ENCODE measurements around the gene BEGAIN.

BEGAIN gene

GRCh38 chr14:100581228-100582145, 5.7 kb downstream of the BEGAIN start:
- no peak for DNase-seq (ENCODE audit: low read depth)

GRCh38 chr14:100580316-100581227, 6.6 kb downstream of the BEGAIN start:
- no peak for DNase-seq (ENCODE audit: low read depth)

GRCh38 chr14:100578552-100578951, 8.7 kb downstream of the BEGAIN start:
- DNase-seq (ENCODE audit: low read depth), result no peak

GRCh38 chr14:100577986-100578431, 9.2 kb downstream of the BEGAIN start:
- DNase-seq (ENCODE audit: low read depth), result no peak

DNA sequence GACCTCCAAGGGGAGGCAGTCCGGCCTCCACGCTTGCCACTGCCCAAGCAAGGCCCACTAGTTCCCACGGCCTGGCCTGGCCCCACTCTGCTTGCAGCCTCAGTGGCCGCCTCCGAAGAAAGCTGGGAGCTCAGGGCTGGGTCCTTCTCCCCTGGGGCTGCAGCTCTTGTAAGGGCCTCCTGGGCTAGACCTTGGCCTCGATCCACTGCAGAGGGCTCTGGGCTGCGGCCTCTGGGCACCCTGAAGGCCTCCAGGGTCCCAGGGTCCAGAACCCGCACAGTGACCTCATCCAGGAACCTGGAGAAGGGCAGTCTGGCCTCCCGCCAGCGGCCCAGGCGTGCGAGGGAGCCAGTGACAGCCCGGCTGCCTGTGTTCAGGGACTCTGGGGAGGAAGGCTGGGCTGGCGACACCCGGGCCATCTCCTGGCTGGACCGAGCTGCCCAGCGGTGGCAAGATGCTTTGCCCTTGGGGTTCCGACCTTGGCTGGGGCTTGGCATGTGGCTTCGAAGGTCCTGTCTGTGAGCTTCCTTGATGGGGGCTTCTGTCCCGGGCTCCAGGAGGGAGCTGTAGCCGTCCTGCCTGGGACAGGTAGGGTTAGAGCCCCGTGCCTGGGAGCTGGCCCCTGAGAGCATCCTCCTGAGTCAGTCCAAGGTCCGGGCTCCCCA, 9.8 kb downstream of the BEGAIN start:
- DNase-seq (ENCODE audit: low read depth), result no peak

DNA sequence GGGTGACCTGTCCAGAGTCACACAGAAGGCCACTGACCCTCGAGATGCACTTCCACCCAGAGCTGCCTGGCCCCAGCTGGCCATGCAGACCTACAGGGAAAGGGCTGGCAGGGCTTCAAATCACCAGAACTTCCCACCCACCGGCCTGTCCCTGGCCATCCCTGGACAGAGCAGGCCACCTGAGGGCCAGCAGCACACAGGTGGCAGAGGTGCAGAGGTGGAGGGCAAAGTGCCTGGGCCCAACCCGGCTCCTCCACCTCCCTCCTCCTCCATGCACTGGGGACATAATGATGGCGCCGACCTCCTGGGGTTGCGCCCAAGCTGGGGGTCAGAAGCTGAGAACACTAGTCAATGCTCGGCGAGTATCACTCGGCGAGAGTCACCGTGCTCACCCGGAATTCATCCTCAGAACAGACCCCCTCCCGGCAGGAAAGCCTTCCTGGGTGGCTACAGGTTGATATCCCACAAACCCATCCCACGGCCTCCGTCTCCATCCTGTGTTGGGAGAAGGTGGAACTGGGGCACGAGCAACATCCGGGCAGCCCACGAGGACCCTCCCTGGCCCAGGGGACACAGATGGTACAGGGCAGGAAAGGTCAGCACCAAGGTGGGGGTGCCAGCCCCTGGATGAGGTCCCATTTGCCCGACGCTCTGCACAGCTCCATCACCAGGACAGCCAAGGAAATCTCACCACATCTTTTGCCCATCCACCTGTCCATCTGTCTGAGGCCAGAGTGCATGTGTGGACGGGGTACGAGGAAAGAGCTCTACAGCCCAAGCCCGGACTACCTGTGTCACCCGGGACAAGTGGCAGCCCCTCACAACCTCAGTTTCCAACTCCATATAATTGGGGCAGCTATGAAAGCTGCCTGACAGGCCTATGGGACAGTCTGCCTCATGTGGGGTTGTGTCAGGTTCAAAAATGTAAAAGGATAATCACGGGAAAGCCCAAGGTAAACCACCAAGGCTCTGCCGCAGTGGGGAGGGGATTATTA, 10.8 kb downstream of the BEGAIN start:
- no peak for DNase-seq (ENCODE audit: low read depth)

DNA sequence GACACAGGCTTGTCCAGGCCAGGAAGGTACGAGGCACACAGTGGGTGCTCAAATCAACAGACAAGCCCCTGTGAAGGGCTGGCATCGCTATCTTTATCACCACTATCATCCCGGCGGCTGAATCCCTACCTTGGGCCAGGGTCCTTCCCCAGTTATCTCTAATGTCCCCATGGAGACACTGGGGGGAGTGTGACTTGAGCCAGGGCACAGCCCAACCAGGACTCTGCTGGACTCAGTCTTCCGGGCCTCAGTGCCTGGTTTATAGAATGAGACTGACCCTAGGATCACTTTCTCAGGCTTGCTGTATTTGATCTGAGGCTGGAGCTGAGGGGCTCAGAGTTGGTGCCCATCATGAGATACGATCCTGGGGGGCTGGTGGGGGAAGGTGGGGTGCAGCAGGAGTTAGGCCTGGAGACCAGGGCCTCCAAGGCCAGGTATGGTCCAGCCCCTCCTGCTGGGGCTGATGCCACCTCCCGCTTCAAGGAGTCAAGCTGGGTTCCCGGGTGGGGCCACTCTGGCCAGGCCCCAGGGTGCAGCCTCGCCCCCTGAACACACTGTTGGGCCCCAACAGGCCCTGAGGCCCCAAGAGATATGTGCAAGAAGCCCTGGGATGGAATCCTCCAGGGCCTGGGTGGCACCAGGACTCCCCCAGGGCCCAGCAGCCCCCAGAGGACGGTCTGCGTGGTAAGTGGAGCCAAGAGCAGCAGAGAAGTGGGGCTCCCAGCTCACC, 11.8 kb downstream of the BEGAIN start:
- DNase-seq (ENCODE audit: low read depth), result no peak

DNA sequence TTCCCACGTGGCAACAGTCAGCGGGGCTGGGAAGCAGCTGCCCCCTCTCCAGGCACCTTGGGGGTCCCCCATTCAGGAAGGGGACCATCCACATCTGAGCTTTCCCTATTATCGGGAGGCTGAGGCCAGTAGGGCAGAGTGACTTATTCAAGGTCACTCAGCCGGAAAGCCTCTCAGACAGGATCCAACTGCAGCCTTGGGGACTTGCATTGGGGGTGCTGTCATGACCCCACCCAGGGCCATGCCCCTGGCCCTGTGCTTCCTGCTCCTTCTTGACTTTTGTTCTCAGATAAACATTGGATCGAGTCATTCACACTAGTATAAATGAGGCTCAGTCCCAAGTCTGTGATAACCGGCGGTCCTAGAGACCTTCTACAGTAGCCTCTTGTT, 12.6 kb downstream of the BEGAIN start:
- no peak for DNase-seq (ENCODE audit: low read depth)

DNA sequence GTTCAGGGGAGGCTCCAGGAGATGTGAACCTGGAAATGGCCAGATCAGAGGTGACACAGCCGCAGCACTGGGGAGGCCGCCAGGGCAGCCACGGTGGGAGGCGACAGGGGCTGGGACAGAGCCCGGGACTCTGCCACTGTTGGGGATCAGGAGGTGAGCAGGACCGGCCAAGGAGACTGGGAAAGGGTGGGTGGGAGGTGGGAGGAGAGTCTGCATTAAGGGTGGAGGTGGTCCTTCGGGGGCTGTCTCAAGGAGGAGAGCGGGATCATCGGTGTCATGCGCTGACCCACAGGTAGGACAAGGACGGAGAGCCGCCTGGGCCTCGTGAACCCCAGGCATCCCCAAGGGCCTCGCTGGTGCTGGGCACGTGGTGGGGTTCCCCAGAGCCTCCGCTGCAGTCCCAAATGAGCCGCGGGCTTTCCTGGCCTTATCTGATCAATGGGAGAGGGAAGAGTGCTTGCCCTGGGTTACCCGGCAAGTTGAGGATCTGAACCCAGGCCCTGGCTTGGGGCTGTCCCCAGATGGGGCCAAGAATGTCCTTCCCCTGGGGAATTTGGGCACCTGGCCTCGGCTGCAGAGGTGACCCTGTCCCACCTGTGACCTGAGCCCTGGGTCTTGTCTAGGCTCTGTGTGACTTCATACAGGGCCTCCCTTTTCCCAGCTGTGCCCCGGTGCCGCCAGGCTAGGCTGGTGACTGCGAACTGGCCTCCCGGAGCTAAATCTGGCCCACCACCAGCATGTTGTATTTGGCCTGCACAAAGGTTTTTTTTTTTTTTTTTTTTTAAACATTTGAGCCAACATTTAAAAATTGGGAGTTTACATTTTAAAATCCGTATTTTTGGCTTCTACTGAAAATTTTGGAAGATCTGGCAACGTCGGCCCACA, 13.2 kb downstream of the BEGAIN start:
- DNase-seq (ENCODE audit: low read depth), result no peak

- DNase-seq (ENCODE audit: low read depth), result no peak
Observed at GRCh38 chr14:100573002-100573756, 14.0 kb downstream of the BEGAIN start.

GRCh38 chr14:100572543-100572942, 14.7 kb downstream of the BEGAIN start:
- no peak for DNase-seq (ENCODE audit: low read depth)

GRCh38 chr14:100571837-100572236, 15.4 kb downstream of the BEGAIN start:
- DNase-seq (ENCODE audit: low read depth), result no peak

- no peak for DNase-seq (ENCODE audit: low read depth)
Observed at GRCh38 chr14:100570726-100571454, 16.3 kb downstream of the BEGAIN start.

DNA sequence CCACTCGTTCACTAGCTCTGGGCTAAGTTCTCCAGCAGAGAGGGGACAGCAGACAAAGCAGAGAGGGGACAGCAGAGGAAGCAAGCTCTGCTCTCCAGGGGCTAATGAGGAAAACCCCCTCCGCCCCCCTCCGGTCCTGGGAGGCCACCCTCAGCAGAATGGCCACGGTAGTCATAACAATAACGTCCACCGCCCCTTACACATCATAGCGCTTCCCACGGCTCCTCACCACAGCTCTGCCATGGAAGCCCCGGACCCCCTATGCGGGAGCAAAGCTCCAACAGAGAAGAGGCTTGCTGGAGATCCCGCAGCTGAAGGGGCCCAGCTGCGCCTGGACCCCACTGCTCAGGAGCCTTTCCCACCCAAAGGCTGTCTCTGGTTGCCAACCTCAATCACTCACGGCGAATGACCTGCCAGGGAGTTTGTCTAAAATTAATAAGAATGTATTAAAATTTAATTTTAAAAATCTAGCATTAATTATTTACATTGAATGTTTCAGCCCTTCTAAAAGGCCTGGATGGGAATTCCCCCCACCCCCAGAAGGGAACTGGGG, 17.4 kb downstream of the BEGAIN start:
- DNase-seq (ENCODE audit: low read depth), result no peak

- DNase-seq (ENCODE audit: low read depth), result no peak
Observed at GRCh38 chr14:100568998-100569733, 18.1 kb downstream of the BEGAIN start.

DNA sequence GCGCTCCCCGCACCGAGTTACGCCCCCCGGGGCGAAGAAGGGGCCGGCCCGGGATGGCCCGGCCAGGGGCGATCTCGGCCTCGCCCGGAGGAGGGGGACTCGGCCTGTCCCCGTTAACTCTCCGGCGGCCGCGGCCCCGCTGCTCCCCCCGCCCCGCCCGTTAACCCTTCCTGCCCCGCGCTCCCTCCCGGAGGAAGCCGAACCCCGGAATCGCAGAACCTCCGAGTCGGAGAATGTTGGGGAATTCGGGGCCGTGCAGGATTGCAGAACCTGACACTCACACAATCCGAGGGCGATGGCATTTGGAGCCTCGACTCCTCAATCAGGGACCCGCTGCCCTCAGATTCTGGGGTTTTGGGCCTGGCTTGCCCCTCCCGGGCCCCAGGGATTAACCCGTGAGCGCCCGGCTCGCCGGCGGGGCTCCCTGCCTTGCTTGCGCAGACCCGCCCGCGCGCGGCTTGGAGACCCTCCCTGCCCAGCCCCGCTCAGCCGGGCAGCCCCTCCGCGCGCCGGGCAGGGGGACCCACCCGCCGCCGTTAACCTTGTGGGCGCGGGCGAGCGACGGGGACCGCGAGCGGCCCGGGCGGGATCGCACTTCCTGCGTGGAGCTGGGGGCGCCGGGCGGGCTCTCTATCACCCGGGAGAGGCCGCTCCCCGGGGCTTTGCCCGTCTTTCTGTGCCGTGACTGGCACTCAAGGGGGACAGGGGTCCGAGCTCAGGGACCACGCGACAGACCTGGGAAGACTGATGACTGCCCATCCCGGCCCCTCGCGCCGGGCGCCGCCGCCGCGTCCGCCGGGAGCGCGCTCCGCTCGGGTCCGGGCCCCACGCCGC, 18.8 kb downstream of the BEGAIN start:
- no peak for DNase-seq (ENCODE audit: low read depth)
